CD4-positive, alpha-beta T cell treated with Interleukin-6 for 4 hours (primary cell): ENCODE measurements around the gene ATRAID.

Source experiments
- DNase-seq: peaks from one replicate; pipeline ENCODE4 v3.0.0-alpha.2; 2020; ENCODE audit warnings: mixed read lengths

The ATRAID gene

DNA sequence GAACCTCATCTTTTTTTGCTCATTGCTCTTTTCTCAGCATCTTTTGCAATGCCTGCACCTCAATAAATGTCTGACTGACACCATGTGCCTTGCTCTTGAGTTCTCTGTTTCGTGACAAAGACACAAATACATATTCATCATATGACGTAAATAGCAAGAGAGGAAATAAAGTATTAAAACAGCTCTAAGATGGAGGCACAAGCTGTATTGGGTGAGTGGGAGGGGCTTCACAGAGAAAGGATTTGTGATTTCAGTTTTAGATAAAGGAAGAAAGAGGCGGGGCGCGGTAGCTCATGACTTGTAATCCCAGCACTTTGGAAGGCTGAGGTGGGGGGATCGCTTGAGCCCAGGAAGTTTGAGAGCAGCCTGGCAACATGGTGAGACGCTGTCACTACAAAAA lies 8.2 kb downstream of the ATRAID start:
- DNase-seq = no peak

DNA sequence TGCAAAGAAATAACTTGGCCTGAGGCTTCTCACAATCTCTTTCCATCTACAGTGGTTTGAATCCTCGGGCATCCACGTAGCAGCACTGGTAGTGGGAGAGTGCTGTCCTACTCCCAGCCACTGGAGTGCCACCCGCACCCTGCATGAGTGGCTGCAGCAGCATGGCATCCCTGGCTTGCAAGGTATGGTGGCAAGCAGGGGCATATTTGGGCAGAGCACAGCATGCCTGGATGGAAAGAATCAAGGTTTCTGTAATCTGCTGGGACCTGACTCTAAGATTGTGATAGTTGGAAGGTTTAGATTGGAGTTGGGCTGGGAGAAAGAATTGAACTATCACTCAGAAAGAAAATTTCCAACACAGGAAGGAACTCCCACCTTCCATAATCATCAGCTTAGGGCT lies 9.3 kb downstream of the ATRAID start:
- no peak for DNase-seq

DNA sequence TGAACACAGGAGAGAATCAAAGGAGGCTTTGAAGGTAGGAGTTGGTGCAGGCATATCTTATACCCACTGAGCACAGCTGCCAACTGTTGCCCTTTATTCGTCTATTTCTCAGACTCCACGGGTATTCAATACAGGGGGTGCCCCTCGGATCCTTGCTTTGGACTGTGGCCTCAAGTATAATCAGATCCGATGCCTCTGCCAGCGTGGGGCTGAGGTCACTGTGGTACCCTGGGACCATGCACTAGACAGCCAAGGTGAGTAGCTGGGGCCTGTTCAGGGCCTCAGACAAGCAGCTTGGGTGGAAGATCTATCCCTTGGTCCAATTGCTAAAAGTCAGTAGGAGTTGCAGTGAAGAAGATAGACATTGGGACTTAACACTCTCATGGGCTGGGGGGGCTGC lies 10.6 kb downstream of the ATRAID start:
- DNase-seq = no peak

GRCh38 chr2:27223416-27223815 lies 11.6 kb downstream of the ATRAID start:
- DNase-seq = no peak

DNA sequence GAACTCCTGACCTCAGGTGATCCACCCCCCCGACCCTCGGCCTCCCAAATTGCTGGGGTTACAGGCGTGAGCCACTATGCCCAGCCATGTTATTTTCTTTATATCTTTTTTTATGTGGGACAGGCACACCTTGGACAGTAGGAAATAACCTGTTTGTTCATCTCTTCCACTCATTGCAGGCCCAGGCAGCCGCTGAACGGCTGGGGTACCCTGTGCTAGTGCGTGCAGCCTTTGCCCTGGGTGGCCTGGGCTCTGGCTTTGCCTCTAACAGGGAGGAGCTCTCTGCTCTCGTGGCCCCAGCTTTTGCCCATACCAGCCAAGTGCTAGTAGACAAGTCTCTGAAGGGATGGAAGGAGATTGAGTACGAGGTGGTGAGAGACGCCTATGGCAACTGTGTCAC lies 13.7 kb downstream of the ATRAID start:
- no peak for DNase-seq

- no peak for DNase-seq
Measured at GRCh38 chr2:27227501-27227900, 15.7 kb downstream of the ATRAID start.

- no peak for DNase-seq
Measured at GRCh38 chr2:27231921-27232320, 20.1 kb downstream of the ATRAID start.

GRCh38 chr2:27233341-27233740 lies 21.5 kb downstream of the ATRAID start:
- no peak for DNase-seq

- DNase-seq = no peak
Measured at GRCh38 chr2:27236136-27236535, 24.3 kb downstream of the ATRAID start.

DNA sequence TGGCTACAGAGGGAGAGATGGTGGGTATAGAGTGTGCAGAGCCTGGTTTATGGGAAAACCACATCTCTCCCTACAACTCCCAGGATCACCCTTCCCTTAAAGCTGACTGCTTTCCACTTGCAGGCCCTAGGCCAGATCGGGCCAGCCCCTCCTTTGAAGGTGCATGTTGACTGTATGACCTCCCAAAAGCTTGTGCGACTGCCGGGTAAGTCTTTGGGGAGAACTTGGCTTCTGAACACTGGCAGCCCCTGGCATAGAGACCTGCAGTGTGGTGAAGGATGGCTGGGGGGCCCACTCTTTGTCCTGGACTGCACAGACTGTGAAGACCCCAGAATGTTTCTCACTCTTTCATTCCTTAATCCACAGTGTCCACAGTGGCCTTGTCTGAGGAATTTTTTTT lies 24.8 kb downstream of the ATRAID start:
- DNase-seq = no peak

- DNase-seq = no peak
Measured at GRCh38 chr2:27237341-27237945, 25.6 kb downstream of the ATRAID start.

DNA sequence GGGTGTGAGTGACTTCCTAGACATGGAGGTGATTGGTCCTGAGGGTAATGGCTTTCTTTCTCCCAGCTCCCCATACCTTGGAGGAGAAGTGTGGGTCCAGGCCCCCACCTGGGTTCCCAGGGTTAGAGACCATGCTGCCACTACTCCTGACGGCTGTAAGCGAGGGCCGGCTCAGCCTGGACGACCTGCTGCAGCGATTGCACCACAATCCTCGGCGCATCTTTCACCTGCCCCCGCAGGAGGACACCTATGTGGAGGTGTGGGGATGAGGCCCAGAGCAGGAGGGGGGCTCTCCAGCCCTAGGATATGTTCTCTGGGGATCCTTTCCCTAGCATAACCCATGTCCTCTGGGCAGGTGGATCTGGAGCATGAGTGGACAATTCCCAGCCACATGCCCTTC lies 27.1 kb downstream of the ATRAID start:
- DNase-seq = no peak

- no peak for DNase-seq
Measured at GRCh38 chr2:27240406-27240805, 28.6 kb downstream of the ATRAID start.

- peak; percentile 39 for DNase-seq
Measured at GRCh38 chr2:27241761-27242613, 30.1 kb downstream of the ATRAID start.

DNA sequence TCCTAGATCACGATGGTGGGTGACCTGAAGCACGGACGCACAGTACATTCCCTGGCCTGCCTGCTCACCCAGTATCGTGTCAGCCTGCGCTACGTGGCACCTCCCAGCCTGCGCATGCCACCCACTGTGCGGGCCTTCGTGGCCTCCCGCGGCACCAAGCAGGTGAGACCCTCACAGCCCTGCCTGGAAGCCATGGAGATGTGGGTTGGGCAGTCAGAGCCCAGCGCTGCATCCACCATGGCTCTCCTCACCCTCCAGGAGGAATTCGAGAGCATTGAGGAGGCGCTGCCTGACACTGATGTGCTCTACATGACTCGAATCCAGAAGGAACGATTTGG lies 30.7 kb downstream of the ATRAID start:
- no peak for DNase-seq

GRCh38 chr2:27243391-27244130 lies 31.7 kb downstream of the ATRAID start:
- DNase-seq = no peak

DNA sequence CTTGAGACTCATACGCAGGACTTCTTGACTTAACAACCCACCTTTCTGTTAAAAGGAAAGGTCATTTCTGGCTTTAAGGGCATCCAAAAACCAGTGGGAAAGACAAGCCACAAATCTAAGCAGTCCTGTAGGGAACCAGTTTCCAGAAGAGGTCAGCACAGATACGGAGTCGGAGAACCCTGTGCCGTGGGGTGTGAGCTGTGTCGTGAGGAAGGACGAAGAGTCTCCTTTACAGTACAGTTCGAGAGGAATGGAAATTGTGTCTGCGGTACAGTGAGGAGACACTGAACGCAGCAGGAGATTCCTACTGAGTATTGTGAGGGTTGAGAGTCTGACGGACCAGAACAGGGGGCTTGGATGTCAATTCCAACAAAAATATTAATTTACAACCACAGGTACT lies 33.3 kb downstream of the ATRAID start:
- DNase-seq = no peak

GRCh38 chr2:27245626-27246025 lies 33.8 kb downstream of the ATRAID start:
- no peak for DNase-seq

GRCh38 chr2:27247893-27248292 lies 36.1 kb downstream of the ATRAID start:
- no peak for DNase-seq

- no peak for DNase-seq
Measured at GRCh38 chr2:27249159-27249890, 37.5 kb downstream of the ATRAID start.

GRCh38 chr2:27249891-27250651 lies 38.2 kb downstream of the ATRAID start:
- DNase-seq = peak; percentile 54

DNA sequence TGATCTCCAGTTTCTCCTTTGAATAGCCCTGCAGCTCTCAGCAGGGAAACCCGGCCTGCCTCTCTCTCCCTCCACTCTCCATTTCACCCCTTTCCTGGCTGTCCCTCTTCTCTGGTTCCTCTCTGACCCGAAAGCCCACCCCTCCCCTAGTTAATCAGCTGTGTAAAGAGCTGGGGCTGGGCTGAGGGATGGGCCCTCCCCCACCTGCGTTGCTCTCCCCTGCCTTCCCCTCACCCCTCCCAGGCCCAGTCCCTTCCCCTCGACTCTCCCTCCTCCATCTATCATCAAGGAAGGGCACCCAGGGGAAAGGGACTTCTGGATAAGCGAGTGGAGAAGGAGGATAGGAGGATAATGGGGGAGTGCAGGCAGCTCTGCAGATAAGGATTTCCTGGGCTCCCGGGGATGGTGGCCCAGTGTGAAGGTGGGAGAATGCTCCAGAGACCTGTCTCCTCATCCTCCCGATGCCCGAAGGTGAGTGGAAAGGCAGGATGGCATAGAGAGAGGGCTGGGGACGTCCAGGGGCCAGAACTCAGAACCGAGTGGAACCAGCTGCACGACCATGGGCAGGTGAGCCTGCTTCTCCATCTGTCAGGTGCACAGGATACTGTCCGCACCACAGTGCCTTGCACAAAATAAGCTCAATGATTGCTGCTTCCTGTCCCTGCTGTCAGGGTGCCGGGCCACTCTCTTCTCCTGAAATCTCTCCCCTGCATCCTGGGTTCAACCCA lies 39.0 kb downstream of the ATRAID start:
- DNase-seq = no peak
